Left hindlimb (tissue), 1 donor: ENCODE data around the gene PRR14L.
"Not testable (repeated sequence)": the region's sequence is repeated elsewhere in the genome, so short reads cannot be mapped to it uniquely, and the experiment has no call there.

ENCODE experiments used
- DNase-seq: peaks from one replicate; pipeline ENCODE4 v3.0.0-alpha.2; 2018

The PRR14L gene

DNA sequence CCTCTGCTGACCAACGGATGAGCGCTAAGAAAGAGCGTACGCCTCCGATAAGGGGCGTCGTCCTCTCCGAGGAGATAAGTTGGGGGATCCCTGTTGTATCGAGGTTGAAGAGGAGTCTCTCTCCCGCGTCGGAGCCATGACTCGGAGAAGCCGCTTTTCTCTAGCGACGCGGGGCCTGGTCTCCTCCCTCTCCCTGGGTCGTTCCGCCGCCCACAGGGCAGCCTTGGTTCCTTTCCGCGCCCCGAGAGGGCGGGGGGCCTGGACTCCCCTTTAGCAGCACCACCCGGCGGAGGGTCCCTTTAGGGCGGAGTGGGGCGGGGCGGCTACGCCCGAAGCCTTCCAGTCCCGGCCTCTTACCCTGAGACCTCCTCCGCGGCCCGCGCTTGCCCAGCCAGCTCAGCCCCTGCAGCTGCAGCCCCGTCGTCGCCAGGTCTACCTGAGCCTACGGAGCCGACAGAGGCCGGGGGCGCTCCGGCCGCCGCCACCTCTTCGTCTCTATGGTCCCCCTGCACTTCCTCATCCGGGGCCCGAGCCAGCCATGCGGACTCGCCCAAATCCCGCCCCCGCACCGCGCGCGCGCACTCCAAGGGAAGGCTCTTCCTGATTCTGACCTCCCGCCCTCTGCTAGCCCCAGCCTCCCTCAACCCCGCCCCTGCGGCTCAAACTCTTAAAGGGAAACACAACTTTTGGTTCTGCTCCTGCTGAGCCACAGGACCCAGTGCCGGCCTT is at the start of gene PRR14L:
Gene PRR14L, minus strand, starts transcription at position 497 of the 729 bp plus-strand sequence. CDS start 11,272 bp downstream, outside the sequence.
- DNase-seq = peak; percentile 98

DNA sequence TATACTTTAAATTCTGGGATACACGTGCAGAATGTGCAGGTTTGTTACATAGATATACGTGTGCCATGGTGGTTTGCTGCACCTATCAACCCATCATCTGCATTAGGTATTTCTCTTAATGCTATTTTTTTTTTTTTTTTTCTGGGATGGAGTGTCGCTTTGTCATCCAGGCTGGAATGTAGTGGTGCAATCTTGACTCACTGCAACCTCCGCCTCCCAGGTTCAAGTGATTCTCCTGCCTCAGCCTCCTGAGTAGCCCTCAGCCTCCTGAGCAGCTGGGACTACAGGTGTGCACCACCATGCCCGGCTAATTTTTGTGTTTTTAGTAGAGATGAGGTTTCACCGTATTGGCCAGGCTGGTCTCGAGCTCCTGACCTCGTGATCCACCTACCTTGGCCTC is 49.4 kb upstream of the PRR14L start:
- not testable (repeated sequence) for DNase-seq

DNA sequence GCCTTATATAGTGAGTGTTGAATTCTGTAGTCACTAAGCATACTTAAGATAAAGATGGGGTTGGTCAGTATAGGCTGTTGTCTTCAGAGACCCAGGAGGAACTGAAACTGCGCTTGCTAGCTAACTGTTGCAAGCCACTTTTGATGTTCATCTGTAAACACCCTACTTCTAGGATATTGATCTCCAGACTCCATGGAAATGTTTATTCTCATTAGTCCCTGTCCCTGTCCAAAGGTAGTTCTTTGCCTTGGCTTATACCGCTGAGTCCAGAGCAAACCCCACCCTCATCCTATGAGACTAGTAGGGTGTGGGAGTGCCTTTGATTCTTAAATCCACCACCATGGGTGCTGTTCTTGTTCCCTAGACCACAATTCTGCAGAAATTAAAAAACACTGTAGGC is 40.3 kb upstream of the PRR14L start:
- DNase-seq = no peak

DNA sequence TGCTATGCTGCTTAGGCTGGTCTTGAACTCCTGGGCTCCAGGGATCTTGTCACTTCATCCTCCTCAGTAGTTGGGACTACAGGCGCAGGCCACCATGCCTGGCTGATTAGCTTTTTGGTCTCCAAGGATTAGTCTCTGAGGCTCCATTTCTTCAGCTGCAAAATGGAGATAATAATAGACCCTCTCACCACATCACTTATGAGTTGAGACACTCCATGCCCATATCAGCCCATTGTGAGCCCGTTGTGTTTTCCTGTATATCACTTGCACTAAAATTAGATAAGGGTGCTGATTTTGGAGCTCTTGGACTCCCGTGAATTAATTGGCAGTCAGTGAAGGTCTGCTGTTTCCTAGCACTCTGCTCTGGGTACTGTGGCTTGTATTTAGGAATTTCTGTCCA is 39.9 kb upstream of the PRR14L start:
- no peak for DNase-seq

DNA sequence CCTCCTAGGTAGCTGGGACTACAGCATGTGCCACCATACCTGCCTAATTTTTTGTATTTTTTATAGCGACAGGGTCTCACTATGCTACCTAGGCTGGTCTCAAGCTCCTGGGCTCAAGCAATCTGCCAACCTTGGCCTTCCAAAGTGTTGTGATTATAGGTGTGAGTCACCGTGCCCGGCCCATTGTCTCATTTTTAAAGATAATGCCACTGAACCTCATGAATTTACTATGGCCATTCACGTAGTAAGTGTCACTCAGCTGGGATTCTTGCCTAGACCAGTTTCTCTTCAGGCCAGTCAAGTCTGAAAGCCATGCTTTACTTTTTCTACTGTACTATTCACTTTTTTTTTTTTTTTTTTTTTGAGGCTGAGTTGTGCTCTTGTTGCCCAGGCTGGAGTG is 26.3 kb upstream of the PRR14L start:
- DNase-seq = no peak

DNA sequence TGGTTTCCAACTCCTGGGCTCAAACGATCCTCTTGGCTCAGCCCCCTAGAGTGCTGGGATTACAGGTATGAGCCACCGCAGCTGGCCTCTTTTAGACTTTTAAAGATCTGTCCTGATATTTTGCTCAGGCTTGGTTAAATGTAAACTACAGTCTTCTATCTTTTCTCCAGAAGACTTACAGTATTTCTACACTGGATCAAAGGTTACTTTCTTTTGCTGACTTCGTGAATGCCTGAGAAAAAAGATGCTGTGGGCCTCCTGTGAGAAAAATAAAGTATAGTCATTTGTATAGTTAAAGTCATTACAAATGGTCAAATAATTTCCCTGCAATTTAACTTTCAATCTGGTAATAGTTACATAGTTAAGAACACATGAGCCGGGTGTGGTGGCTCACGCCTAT is 23.5 kb upstream of the PRR14L start:
- DNase-seq = no peak

DNA sequence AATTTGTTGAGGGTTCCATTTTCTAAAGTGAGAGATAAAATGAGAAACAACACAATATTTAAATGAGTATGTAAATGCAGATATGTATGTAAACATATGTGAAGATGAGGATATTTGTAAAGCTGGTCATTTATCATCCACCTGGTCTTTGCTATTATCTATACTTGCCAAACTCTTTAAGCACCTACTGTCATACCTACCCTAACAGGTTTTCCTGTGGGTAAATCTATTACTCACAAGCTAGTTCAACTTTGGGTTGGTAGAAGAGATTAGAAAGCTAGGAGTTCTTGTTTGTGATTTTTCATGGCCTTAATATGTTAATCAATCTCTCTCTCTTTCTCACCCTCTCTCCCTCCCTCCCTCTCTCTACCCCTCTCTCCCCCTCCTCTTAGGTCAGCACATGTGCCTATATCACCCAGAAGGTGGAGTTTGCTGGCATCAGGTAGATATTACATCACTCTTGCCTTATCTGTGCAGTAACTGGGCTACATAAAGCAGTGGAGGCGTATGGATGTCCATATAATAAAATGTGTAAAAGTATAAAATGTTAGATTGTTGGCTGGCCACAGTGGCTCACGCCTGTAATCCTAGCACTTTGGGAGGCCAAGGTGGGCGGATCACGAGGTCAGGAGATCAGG is 18.6 kb upstream of the PRR14L start:
- DNase-seq = no peak

DNA sequence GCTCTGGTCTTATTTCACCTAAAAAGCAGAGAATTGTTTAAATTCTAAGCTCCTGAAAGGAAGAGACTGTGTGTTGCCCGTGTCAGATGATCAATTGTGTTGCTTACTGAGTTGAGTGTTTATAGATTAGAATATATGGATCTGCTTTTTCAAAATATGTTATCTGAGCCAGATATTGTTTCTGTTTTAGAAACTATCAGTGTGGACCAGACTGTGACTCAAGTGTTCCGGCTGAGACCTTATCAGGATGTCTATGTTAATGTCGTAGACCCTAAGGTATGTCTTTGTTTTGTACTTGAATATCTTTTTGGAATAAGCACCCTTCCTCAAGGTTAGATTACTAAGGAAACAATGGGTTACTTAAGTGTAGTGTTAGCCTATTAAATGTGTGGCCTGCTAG is 14.9 kb upstream of the PRR14L start:
- DNase-seq = no peak

DNA sequence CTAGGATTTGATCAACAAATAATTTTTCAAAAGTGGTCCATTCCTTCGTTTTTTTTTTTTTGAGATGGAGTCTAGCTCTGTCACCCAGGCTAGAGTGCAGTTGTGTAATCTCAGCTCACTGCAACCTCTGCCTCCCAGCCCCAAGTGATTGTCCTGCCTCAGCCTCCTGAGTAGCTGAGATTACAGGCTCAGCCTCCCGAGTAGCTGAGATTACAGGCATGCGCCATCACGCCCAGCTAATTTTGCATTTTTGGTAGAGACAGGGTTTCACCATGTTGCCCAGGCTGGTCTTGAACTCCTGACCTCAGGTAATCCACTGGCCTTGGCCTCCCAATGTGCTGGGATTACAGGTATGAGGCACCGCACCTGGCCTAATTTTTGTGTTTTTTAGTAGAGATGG is 8.9 kb upstream of the PRR14L start:
- DNase-seq = not testable (repeated sequence)

DNA sequence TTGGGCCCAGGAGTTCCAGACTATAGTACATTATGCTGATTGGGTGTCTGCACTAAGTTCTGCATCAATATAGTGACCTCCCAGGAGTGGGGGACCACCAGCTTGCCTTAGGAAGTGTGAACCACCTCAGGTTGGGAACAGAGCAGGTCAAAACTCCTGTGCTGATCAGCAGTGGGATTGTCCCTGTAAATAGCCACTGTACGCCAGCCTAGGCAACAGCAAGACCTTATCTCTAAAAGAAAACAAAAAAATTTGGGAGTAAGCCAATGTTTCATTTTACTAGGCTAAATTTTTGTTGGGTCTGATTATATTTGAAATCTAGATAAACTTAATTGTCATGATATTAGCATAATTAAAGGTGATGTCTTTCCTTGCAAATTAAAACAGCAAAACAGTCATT is 7.3 kb upstream of the PRR14L start:
- DNase-seq = no peak

DNA sequence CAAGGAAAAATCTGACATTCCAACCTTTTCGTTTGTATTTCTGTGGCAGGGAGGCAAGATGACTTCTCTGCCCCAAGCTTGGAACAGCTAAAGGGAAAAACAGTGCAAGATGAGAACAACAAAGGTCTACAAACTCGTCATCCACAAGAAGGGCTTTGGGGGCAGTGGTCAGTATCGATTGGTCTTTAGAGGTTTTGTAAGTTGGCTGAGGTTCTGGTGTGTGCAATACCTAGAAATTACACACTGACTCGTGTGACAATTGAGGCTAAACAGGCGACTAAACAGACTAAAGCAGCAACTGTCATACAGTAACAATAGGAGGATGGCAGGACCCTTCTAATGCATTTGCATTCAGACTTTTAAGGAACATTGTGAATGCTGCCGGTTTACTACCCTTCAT is 4.9 kb upstream of the PRR14L start:
- no peak for DNase-seq

DNA sequence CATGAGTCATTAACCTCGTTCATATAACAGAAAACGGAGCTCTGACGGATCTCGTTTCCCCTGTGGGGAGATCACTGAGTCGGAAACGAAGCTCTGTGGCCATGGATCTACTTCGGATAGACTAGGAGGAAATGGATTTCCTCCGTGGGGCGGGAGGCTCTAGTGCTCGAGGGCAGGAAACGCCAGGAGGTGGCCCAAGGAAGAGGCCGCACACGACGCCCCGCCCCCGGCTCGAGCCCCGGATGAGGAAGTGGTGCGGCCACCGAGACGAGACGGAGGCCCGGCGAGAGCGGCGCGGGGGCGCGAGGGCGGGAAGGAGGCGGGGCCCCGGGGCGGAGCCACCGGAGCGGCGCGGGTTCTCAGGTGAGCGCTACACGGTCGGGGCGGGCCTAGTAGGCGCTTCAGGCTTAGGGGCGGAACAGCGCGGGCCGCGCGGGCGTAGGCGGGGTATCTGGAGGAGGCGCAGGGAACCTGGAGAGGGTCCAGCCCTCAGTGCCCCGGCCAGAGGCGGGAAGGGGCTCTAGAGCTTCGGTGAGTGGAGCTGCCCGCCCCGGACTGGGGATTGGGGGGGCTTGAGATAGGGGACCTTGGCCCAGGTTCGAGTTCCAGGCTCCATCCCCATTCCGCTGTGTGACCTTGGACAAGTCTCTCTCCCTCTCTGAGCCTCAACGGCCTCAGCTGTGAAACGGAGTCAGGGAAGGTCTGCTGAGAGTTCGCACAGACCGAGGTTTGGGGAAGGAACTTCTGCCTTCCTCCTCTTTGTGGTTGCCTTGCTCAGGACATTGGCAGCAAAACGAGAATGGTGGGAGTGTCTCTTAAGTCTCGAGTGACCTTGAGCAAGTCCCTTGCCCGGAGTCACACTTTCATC is 3.9 kb upstream of the PRR14L start, which contains the start of gene DEPDC5:
Gene DEPDC5, plus strand, starts transcription at position 386 of the 868 bp plus-strand sequence. CDS start 903 bp downstream, outside the sequence.
- DNase-seq = peak; percentile 96

DNA sequence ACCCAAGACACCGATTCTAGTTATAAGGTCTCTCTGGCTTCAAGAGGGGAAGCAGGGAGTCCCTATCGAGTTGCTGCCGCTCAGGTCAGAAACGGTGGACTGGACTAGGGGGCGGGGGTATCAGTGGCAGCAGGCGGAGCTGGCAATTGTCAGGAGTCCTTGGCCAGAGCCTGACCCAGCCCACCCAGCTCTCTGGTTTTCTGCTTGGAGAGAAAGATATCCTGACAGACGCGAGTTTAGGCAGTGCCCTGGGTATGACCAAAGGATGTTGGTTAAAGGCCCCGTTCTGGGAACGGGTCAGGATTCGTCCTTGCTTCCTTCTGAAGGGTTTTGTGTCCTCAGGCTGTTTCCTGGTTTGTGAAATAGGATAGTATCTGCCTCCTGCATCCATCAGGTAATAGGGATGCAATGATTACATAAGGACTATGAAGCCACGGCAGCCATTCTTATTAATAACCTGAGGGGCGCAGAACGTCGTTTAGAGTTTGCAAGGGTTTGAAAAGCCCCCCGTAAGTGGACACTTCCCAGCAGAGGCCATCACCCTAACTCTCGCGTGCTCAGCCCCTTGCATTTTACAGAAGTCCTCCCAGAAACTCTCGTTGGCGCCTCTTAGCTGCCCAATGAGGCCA is 3.2 kb upstream of the PRR14L start:
- DNase-seq = peak; percentile 74

DNA sequence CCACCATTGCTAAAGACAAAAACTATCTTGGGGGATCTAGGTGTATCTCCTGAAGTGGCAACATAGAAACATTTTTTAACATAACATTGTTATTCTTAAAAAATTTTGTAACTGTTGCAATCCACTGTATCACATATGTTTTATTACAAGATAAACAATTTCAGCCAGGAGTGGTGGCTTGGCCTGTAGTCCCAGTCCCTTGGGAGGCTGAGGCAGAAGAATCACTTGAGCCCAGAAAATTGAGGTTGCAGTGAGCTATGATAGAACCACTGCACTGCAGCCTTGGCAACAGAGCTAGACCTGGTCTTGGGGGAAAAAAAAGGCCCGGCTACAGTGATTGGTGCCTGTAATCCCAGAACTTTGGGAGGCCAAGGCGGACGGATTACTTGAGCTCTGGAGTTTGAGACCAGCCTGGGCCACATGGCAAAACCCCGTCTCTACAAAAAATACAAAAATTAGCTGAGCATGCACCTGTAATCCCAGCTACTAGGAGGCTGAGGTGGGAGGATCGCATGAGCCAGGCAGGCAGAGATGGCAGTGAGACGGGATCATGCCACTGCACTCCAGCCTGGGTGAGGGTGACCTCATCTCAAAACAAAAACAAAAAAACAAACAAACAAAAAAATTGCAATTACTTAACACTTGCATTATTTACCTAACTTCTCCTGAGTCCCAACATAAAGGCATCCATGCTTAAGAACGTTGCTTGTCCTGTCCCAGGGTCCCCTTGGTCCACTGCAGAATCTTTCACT is 2.3 kb upstream of the PRR14L start:
- no peak for DNase-seq

DNA sequence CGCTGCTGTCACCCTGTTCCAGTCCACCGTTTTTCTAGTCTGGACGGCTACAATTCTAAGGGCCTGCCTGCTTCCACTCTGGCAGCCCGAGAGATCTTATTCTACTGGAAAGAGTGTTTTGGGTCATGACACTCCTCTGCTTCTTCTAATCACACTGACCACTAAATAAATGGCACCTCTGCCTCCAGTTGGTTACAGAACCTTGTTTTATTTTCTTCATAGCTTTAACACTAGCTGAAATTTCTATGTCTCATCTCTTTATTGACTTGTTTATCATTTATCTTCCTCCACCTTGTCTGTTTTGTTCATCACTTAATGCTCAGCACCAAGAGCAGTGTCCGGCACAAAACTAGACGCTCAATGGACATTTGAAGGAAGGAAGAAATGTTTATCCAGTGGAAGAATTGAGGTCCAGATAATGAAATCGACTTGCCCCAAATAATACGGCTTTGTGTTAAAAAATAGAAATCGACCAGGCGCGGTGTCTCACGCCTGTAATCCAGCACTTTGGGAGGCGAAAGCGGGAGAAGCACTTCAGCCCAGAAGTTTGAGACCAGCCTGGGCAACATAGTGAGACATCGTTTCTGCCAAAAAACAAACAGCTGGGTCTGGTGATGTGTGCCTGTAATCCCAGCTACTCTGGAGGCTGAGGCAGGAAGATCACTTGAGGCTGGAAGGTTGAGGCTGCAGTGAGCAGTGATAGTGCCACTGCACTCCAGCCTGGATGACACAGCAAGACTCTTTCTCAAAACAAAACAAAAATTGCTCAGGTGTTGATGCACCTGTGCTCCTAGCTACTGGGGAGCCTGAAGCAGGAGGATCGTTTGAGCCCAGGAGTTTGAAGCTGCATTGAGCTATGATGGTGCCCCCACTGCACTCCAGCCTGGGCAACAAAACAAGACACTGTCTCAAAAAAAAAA is 693 bp upstream of the PRR14L start:
- no peak for DNase-seq

DNA sequence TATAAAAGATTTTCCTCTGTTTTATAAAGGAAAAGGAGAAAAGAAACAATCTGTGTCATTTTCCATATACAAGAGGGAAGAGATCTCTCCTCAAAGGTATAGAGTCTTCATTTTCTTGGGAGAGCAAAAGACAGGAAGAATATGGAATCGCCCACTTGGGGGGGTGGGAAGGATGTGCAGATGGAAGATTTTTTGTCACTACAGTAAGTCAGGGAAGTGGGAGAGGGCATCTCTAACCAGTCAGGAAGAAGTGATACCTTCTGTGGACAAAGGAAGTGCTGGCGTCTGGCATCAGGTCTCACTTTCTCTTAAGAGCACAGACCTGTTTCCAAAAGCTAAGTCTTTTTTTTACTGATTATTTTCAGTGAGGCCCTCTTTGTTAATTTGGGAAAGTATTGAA is 1.4 kb downstream of the PRR14L start:
- no peak for DNase-seq

DNA sequence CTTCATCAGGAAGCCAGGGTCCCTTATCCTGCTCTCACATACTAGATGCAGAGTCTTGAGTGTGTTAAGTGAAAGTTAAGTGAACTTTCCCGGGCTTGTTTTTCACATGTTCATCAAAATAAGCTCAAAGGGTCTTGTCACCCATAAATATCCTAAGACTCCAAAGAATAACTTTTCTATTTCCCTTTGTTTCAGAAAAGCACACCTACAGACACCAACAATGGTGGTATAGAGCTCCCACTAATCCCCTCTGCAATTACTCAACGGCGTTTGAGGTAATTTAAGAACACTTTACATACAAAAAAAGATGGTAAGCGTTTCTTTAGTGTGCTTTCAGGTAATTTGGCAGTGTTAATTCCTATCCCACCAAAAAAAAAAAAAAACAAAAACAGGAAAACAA is 2.5 kb downstream of the PRR14L start:
- no peak for DNase-seq

DNA sequence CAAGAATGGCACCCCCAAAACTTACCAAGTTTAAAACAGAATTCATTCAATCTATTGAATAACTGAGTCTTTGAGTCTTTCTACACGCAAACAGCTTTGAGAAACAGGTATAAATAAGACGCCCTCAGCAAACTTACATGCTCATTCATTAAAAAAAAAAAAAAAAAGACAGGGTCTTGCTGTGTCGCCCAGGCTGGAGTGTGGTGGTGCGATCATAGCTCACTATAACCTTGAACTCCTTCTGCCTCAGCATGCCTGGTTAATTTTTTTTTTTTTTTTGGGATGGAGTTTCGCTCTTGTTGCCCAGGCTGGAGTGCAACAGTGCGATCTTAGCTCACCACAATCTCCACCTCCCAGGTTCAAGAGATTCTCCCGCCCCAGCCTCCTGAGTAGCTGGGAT is 6.1 kb downstream of the PRR14L start:
- no peak for DNase-seq

DNA sequence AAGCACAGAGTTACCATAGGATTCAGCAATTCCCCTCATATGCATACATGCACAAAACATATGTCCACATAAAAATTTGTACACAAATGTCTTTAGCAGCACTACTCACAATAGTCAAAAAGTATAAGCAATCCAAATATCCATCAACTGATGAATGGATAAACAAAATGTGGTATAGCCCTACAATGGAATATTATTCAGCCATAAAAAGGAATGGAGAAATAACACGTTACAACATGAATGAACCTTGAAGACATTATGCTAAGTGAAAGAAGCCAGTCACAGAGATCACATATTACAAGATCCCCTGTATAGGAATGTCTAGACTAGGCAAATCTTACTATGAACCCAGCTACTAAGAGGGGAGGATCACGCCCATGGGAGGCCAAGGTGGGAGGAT is 7.2 kb downstream of the PRR14L start:
- DNase-seq = no peak

DNA sequence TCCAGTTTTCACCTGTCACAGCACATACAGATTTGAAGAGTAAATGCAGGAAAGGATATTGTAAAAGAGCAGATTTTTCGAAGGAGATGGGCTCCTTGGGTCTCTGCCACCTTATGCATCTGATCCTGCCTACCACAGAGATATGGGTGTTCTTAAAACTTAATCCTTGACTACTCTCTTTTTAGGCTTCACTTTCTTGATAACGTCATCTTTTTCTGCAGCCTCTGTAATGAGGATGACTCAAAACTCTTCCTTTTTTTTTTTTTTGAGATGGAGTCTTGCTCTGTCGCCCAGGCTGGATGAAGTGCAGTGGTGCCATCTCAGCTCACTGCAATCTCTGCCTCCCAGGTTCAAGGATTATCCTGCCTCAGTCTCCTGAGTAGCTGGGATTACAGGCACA is 7.8 kb downstream of the PRR14L start:
- no peak for DNase-seq

DNA sequence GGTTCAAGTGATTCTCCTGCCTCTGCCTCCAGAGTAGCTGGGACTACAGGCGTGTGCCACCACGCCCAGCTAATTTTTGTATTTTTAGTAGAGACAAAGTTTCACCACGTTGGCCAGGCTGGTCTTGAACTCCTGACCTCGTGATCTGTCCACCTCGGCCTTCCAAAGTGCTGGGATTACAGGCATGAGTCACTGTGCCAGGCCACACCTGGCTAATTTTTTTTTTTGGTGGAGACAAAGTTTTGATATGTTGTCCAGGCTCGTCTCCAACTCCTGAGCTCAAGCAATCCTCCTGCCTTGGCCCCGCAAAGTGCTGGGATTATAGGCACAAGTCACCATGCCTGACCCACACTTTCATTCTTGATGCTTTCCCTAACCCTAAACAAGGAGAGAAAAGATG is 9.6 kb downstream of the PRR14L start:
- not testable (repeated sequence) for DNase-seq
